IMR-90 (cell line): Measurements from ENCODE around the gene PRSS53.

Experiments
- CHD1 ChIP-seq: IDR thresholded peaks from 2 replicates; pipeline ENCODE4 v1.6.1; 2012; ENCODE audit warnings: low read depth, low read length, improper control_type of control experiment
- CTCF ChIP-seq: conservative IDR thresholded peaks from 2 replicates; pipeline ENCODE4 v1.5.1; 2012; ENCODE audit warnings: mild to moderate bottlenecking, low read depth, low read length, improper control_type of control experiment

DNA sequence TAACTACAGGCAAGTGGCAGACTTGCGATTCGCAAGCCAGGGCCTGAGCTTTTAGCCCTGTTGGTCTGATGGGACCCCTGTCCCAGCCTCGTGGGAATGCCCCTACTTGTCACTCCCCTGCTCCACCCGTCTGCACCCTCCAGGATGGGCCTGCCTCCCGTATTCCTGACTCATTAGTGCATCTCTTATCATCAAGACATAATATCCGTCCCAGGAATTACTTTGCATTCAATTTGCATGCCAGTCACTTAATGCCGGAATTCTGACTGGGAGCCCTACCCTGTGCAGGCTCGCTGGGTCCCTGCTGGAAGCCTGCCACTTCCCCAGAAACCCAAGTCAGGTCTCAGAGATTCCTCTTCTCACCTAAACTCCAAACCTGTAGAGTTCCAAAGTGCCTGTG, 3.3 kb downstream of the PRSS53 start:
- TF ChIP-seq CTCF, result no peak
- TF ChIP-seq CHD1, result no peak
